ENCODE measurements around the gene ZC3H12C. TPM values are rescaled to one million over a fixed set of nuclear protein-coding genes. Genes with fewer than 3 reads are reported as not detected.

Gene ZC3H12C
- total and polyA plus RNA-seq, 2 of the 4 experiments (the other 2 are of a cell fraction): 4.2 to 15.8 TPM

DNA sequence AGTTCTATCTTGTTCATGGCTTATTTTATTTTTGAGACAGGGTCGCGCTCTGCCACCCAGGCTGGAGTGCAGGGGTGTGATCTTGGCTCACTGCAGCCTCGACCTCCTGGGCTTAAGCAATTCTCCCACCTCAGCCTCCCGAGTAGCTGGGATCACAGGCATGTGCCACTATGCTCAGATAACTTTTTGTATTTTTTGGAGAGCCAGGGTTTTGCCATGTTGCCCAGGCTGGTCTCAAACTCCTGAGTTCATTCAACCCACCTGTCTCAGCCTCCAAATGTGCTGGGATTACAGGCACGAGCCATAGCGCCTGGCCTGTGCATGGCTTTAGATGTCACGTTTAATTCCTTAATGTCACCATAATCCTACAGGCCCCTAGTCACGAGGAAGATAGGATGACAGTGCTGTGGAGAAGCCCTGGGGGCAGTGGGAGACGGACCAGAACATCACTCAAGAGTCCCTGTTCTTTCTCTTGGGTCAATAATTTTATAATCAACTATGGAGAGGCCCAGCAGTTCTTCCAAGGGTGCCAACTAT lies 103.8 kb downstream of the ZC3H12C start:
- Histone ChIP-seq H3K9me1 (ENCODE audit: insufficient read depth, low read length) (peaks cover 20% of the 10 kb centered on the region), H3K4me1 (ENCODE audit: control insufficient read depth, insufficient read depth, low read length) (peaks cover 26% of the 10 kb centered on the region), H3K36me3 (ENCODE audit: control insufficient read depth, insufficient read depth, low read length) (no peaks in the 10 kb centered on the region), H2BK20ac (ENCODE audit: low read depth, low read length) (peak overlapping the region; percentile 85), H3K14ac (replicated peaks; ENCODE audit: low read depth, low read length) (no peak overlapping the region), H3K18ac (ENCODE audit: low read depth, low read length) (peak overlapping the region; percentile 51; the same call in 1 of the 2 replicates), H3K56ac (ENCODE audit: extremely low read depth, insufficient read depth, low read length) (no peak overlapping the region), H3K27me3 (ENCODE audit: control insufficient read depth, insufficient read depth, low read length) (no peaks in the 10 kb centered on the region), H3K79me1 (ENCODE audit: low read depth in 1 of 2, low read length in 2 of 2) (no peaks in the 10 kb centered on the region; a peak in 1 of 4 replicates), H2BK5ac (ENCODE audit: low read depth, low read length, poor library complexity, severe bottlenecking) (no peak overlapping the region), H2AFZ (replicated peaks; ENCODE audit: low read length, poor library complexity) (no peak overlapping the region), H2AK5ac (ENCODE audit: low read depth, low read length) (peak overlapping the region; percentile 3; the same call in 1 of the 2 replicates), H2BK120ac (ENCODE audit: low read depth, low read length) (peak overlapping the region; percentile 70), H4K20me1 (ENCODE audit: insufficient read depth, low read length) (no peaks in the 10 kb centered on the region), H3K23ac (ENCODE audit: low read depth, low read length) (peak overlapping the region; percentile 5; the same call in 1 of the 2 replicates), H3K4ac (ENCODE audit: low read depth, low read length) (peak overlapping the region; percentile 80; the same call in 1 of the 2 replicates), H4K5ac (ENCODE audit: low read depth, low read length) (no peak overlapping the region), H3K9me3 (ENCODE audit: control insufficient read depth, insufficient read depth, low read length) (no peaks in the 10 kb centered on the region), H3K4me3 (ENCODE audit: insufficient read depth, low read depth, low read length) (no peak overlapping the region), H4K91ac (ENCODE audit: insufficient read depth, low read depth, low read length) (peak overlapping the region; percentile 25; the same call in 1 of the 2 replicates), H4K8ac (ENCODE audit: low read depth in 2 of 2, low read length in 2 of 2) (no peak overlapping the region; a peak in 1 of 4 replicates), H2AK9ac (replicated peaks; ENCODE audit: low read depth, low read length, poor library complexity) (no peak overlapping the region), H3K27ac (ENCODE audit: insufficient read depth, low read length) (no peak overlapping the region), H3K9ac (ENCODE audit: low read depth, low read length) (no peak overlapping the region), H3K4me2 (ENCODE audit: low read depth, low read length) (no peak overlapping the region), H2BK15ac (ENCODE audit: low read depth, low read length) (0 out of 3 replicates have a peak overlapping the region, but pooled peaks have one; percentile 42)
- in situ Hi-C loops (cut with MboI; ENCODE audit: low sequenced_read_pairs) (loop anchor here (25.0 kb wide), 1 partner anchor 235 kb away; no protein-coding TSS in a partner anchor), dilution Hi-C loops (cut with HindIII; ENCODE audit: low sequenced_read_pairs, unreplicated experiment) (no loop called here), intact Hi-C loops (cut with micrococcal nuclease) (loop anchor here (5.0 to 10.0 kb wide), 2 partner anchors 105 to 342 kb away; partner anchors contain the start of gene ZC3H12C)
- ChIA-PET POLR2A (ENCODE audit: unreplicated experiment) (interaction anchor here (1.1 kb wide), 1 partner anchor 233 kb away, joined by 3 read pairs; the partner anchor contains the start of gene FDX1), CTCF (no interaction called here)
- BruUV-seq (replicated peaks): no TSS peak
- ATAC-seq (ENCODE audit: low read depth) (no peak), DNase-seq (no peak)
- WGBS, 2 experiments (ENCODE audit: extremely low coverage in 2 of 2, insufficient read length in 1 of 2): 100% methylated on average over 1 of the region's 9 CpGs; no CpG with 5 or more reads in 1 of the 2 experiments
- TF ChIP-seq CTCF (conservative IDR thresholded peaks at IDR 0.05; ENCODE audit: low read depth, low read length): no peak
- TF ChIP-seq RFX5 (IDR thresholded peaks at IDR 0.05; ENCODE audit: low read depth, low read length): no peak
- no peak for TF ChIP-seq RCOR1 (IDR thresholded peaks at IDR 0.05; ENCODE audit: insufficient replicate concordance, low read length)
- no peak for TF ChIP-seq MXI1 (IDR thresholded peaks at IDR 0.05; ENCODE audit: borderline replicate concordance, low read depth, low read length)
- TF ChIP-seq, protein P1, sequence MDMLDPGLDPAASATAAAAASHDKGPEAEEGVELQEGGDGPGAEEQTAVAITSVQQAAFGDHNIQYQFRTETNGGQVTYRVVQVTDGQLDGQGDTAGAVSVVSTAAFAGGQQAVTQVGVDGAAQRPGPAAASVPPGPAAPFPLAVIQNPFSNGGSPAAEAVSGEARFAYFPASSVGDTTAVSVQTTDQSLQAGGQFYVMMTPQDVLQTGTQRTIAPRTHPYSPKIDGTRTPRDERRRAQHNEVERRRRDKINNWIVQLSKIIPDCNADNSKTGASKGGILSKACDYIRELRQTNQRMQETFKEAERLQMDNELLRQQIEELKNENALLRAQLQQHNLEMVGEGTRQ (IDR thresholded peaks at IDR 0.05; ENCODE audit: low read depth, low read length): no peak
- TF ChIP-seq MAFK (IDR thresholded peaks at IDR 0.05; ENCODE audit: low read depth, low read length): no peak
- no peak for TF ChIP-seq POLR2A (IDR thresholded peaks at IDR 0.05; ENCODE audit: low read depth, low read length)
- TF ChIP-seq CEBPB (IDR thresholded peaks at IDR 0.05; ENCODE audit: low read depth, low read length): no peak
- TF ChIP-seq NFE2L2 (IDR thresholded peaks at IDR 0.05; ENCODE audit: low read depth, low read length): no peak
- TF ChIP-seq CHD1 (IDR thresholded peaks at IDR 0.05; ENCODE audit: low read depth, low read length): no peak
- TF ChIP-seq SMC3 (IDR thresholded peaks at IDR 0.05; ENCODE audit: low read depth, low read length): no peak
- TF ChIP-seq ELK1 (IDR thresholded peaks at IDR 0.05; ENCODE audit: borderline replicate concordance, low read depth, low read length): no peak
- TF ChIP-seq RAD21 (IDR thresholded peaks at IDR 0.05; ENCODE audit: low read length): no peak
- TF ChIP-seq MAZ (IDR thresholded peaks at IDR 0.05; ENCODE audit: borderline replicate concordance, low read depth, low read length): no peak
- no peak for TF ChIP-seq FOS (IDR thresholded peaks at IDR 0.05; ENCODE audit: low read depth, low read length)

All from IMR-90 (cell line).